PFSK-1 (cell line): Measurements from ENCODE around the gene WIPI1.

Experiments used
- FOXP2 ChIP-seq: optimal IDR thresholded peaks from 2 replicates; pipeline ENCODE3; 2011; ENCODE audit warnings: borderline replicate concordance, control low read depth, inconsistent platforms; ENCODE audit not compliant: insufficient read depth; ENCODE audit errors: extremely low read length, extremely low read depth
- POLR2AphosphoS5 ChIP-seq: IDR thresholded peaks from 2 replicates; pipeline ENCODE4 v1.6.1; 2012; ENCODE audit warnings: low read depth, mild to moderate bottlenecking, control low read depth, low read length, moderate library complexity
- REST ChIP-seq, 2 experiments: IDR thresholded peaks; 2 replicates each; pipeline versions ENCODE4 v1.6.1 to v1.8.0; 2011 to 2012; ENCODE audit warnings: low read depth in 2 of 2, low read length in 2 of 2, control low read depth in 1 of 2, inconsistent platforms in 1 of 2, mild to moderate bottlenecking in 1 of 2, moderate library complexity in 1 of 2; ENCODE audit not compliant: insufficient read depth in 1 of 2
- SIN3A ChIP-seq: IDR thresholded peaks from 2 replicates; pipeline ENCODE4 v1.6.1; 2012; ENCODE audit warnings: mild to moderate bottlenecking, low read length, moderate library complexity, borderline replicate concordance; ENCODE audit not compliant: insufficient read depth
- TAF1 ChIP-seq: IDR thresholded peaks from 2 replicates; pipeline ENCODE4 v1.6.1; 2012; ENCODE audit warnings: low read length, control low read depth, borderline replicate concordance; ENCODE audit not compliant: insufficient read depth

Gene WIPI1

DNA sequence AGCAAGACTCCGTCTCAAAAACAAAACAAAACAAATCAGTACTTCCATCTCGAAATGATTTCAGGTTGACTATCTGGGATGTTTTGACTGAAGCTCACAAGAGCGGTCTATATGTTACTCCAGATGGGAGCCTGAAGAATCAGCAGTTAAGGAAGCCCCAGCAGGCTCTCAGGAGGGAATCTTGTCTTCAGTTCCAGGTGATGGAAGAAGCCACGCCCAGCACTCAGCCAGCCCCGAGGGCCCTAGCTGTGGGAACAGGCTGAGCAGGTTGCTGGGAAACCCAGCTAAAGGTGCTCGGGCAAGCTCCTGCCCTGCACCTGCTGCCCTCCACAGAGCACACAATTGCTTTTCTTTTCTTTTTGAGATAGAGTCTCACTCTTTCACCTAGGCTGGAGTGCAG is 32.4 kb downstream of the WIPI1 start:
- TF ChIP-seq REST (IDR thresholded peaks at IDR 0.05; ENCODE audit: insufficient read depth in 1 of 2, low read depth in 2 of 2, low read length in 2 of 2), result no peak
- TF ChIP-seq FOXP2, result no peak
- no peak for TF ChIP-seq TAF1
- no peak for TF ChIP-seq SIN3A
- no peak for TF ChIP-seq POLR2AphosphoS5

DNA sequence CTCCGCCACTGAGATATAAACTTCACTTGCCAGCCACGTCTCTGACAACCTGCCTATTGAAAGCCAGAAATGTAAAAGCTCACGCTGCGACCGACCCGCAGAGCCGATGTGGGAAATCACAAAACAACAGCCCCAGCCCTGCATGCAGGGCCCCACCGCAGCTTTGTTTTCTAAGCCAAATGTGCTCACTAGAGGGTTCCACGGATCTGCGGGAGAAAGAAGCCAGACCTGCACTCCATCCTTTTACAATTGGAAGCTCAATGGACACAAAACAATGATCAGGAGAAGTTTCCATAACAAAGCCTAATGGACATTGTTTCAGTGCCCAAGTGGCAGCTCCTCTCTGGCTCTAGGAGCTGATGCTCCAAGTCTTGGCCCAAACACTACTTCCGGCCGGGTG is 33.1 kb downstream of the WIPI1 start:
- TF ChIP-seq POLR2AphosphoS5 (no peak), SIN3A (no peak), FOXP2 (no peak), REST (IDR thresholded peaks at IDR 0.05; ENCODE audit: insufficient read depth in 1 of 2, low read depth in 2 of 2, low read length in 2 of 2) (no peak), TAF1 (no peak)

GRCh38 chr17:68423251-68423650 is 34.0 kb downstream of the WIPI1 start:
- TF ChIP-seq REST (IDR thresholded peaks at IDR 0.05; ENCODE audit: insufficient read depth in 1 of 2, low read depth in 2 of 2, low read length in 2 of 2) (no peak), FOXP2 (no peak), SIN3A (no peak), POLR2AphosphoS5 (no peak), TAF1 (no peak)

DNA sequence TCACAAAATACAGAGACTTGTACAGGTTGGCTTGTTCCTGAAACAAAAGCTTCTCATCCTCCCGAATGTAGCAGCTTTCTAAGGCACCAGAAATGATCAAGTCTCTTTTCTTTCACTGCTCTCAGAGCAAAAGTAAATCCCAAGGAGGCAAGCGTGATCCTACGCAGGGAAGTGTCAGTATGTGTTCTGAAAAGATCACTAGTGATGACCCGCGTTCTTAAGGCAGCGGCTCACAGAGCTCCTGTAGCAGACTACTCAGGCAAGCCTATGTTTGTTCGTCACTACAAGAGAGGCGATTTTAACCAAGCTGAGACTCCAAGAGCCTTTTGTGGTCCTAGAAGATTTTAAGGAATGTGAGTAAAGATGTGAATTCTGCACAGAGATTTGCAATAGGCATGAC is 34.5 kb downstream of the WIPI1 start:
- no peak for TF ChIP-seq REST (IDR thresholded peaks at IDR 0.05; ENCODE audit: insufficient read depth in 1 of 2, low read depth in 2 of 2, low read length in 2 of 2)

GRCh38 chr17:68421486-68421885 is 35.8 kb downstream of the WIPI1 start:
- TF ChIP-seq TAF1 (no peak), POLR2AphosphoS5 (no peak), SIN3A (no peak)

DNA sequence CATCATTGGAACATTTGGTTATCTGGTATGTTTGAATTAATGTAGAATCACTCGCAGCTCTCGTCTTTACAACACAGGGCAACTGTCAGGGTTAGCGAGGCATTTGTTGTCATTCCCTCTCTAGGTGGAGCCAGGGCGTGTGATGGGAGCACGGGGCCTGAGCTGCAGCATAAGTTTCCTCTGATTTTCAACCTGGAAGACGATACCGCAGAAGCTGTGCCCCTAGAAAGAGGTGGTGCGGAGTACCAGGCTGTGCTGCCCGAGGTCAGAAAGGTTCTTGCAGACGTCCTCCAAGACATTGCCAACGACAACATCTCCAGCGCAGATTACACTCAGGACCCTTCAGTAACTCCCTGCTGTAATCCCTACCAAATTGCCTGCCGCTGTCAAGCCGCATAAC is 37.2 kb downstream of the WIPI1 start:
- no peak for TF ChIP-seq POLR2AphosphoS5
- no peak for TF ChIP-seq TAF1
- TF ChIP-seq REST (IDR thresholded peaks at IDR 0.05; ENCODE audit: insufficient read depth in 1 of 2, low read depth in 2 of 2, low read length in 2 of 2), result no peak
- TF ChIP-seq SIN3A, result no peak
- no peak for TF ChIP-seq FOXP2
